ENCODE data around the gene SLC2A1. TPM values are rescaled to one million over a fixed set of nuclear protein-coding genes. Genes with fewer than 3 reads are reported as not detected.
"Not testable (repeated sequence)": the region's sequence is repeated elsewhere in the genome, so short reads cannot be mapped to it uniquely, and the experiment has no call there.

Gene SLC2A1
- total RNA-seq, 2 donors from 2014 or later, result 119 to 147 TPM

GRCh38 chr1:42908046-42908445, 50.6 kb downstream of the SLC2A1 start:
- no peak overlapping the region for H3K27ac ChIP-seq
- H3K4me1 ChIP-seq (ENCODE audit: control insufficient read depth in 1 of 2, low read depth in 2 of 2), result no peaks in the 10 kb centered on the region
- no peaks in the 10 kb centered on the region for H3K9me3 ChIP-seq
- TF ChIP-seq CTCF (IDR thresholded peaks at IDR 0.05), result no peak
- H3K27me3 ChIP-seq (replicated peaks; ENCODE audit: insufficient read depth), result no peaks in the 10 kb centered on the region
- H3K4me3 ChIP-seq, result no peak overlapping the region
- no peaks in the 10 kb centered on the region for H3K36me3 ChIP-seq
- DNase-seq (ENCODE audit: low spot score), result no peak
- no peak for ATAC-seq (ENCODE audit: insufficient number of reproducible peaks, low FRiP score, low read depth)

GRCh38 chr1:42904434-42904833, 54.2 kb downstream of the SLC2A1 start:
- Histone ChIP-seq H3K9me3 (no peaks in the 10 kb centered on the region), H3K4me1 (ENCODE audit: control insufficient read depth in 1 of 2, low read depth in 2 of 2) (no peaks in the 10 kb centered on the region), H3K27ac (no peak overlapping the region), H3K4me3 (no peak overlapping the region), H3K27me3 (replicated peaks; ENCODE audit: insufficient read depth) (no peaks in the 10 kb centered on the region), H3K36me3 (no peaks in the 10 kb centered on the region)
- TF ChIP-seq CTCF (IDR thresholded peaks at IDR 0.05), result no peak
- DNase-seq (ENCODE audit: low spot score), result no peak
- ATAC-seq (ENCODE audit: insufficient number of reproducible peaks, low FRiP score, low read depth), result no peak

GRCh38 chr1:42899960-42900359, 58.7 kb downstream of the SLC2A1 start:
- H3K4me3 ChIP-seq; H3K27me3 ChIP-seq (replicated peaks; ENCODE audit: insufficient read depth); H3K9me3 ChIP-seq; H3K4me1 ChIP-seq (ENCODE audit: control insufficient read depth in 1 of 2, low read depth in 2 of 2); H3K27ac ChIP-seq; DNase-seq (ENCODE audit: low spot score); H3K36me3 ChIP-seq; ATAC-seq (ENCODE audit: insufficient number of reproducible peaks, low FRiP score, low read depth): not testable (repeated sequence)

- H3K36me3 ChIP-seq, result no peaks in the 10 kb centered on the region
- H3K4me1 ChIP-seq (ENCODE audit: control insufficient read depth in 1 of 2, low read depth in 2 of 2), result no peaks in the 10 kb centered on the region
- DNase-seq (ENCODE audit: low spot score) (no peak), ATAC-seq (ENCODE audit: insufficient number of reproducible peaks, low FRiP score, low read depth) (no peak)
- H3K4me3 ChIP-seq, result no peak overlapping the region
- TF ChIP-seq CTCF (IDR thresholded peaks at IDR 0.05), result no peak
- no peaks in the 10 kb centered on the region for H3K9me3 ChIP-seq
- H3K27me3 ChIP-seq (replicated peaks; ENCODE audit: insufficient read depth), result no peaks in the 10 kb centered on the region
- no peak overlapping the region for H3K27ac ChIP-seq
Measured at GRCh38 chr1:42891465-42892138, 67.1 kb downstream of the SLC2A1 start.

GRCh38 chr1:42889264-42889663, 69.4 kb downstream of the SLC2A1 start:
- Histone ChIP-seq H3K27ac (no peak overlapping the region), H3K9me3 (no peaks in the 10 kb centered on the region), H3K4me3 (no peak overlapping the region), H3K4me1 (ENCODE audit: control insufficient read depth in 1 of 2, low read depth in 2 of 2) (no peaks in the 10 kb centered on the region), H3K36me3 (no peaks in the 10 kb centered on the region), H3K27me3 (replicated peaks; ENCODE audit: insufficient read depth) (no peaks in the 10 kb centered on the region)
- TF ChIP-seq CTCF (IDR thresholded peaks at IDR 0.05), result no peak
- DNase-seq (ENCODE audit: low spot score), result no peak
- no peak for ATAC-seq (ENCODE audit: insufficient number of reproducible peaks, low FRiP score, low read depth)
